NCI-H2171 (cell line): ENCODE results near the gene ANXA6.

Experiments used
- DNase-seq: peaks from one replicate; lab custom pipeline; 2025; lab: John Stamatoyannopoulos, UW

The ANXA6 gene

DNA sequence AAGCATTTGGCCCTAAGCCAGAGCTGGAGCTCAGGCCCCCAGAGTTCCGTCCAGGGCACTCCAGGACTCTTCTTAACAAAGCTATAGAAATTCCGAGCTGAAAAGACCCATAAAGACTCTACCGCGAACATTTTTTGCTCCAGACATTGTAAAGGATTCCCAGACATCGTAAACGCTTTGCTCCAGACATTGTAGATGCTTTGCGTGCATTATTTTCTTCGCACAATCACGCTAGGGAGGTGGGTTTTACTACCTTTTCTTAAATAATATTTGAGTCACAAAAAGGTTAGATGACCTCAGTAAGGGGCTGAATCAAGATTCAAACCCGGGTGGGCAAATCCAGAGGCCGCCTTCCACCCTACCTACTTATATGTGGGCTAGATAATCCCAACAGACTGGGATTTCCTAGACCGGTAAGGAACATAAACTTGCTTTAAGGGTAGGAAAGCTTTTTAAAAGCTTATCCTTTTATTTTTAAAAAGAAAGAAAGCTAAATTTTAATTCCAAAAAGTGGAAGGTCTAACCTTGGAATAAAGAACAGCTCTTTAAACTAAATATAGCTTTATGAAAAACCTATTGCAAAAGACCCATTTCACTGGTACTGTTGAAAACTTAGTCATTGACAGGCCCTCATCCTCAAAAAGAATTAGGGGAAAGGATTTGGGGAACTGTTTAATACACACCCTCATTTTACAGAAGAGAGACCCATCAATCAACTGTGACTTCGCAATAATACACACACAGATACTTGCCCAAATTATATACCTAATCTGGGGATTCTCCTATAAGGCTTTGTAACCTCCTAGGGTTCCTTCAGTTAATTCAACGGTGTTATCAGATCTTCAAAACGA, 75.9 kb downstream of the ANXA6 start:
- DNase-seq: no peak

DNA sequence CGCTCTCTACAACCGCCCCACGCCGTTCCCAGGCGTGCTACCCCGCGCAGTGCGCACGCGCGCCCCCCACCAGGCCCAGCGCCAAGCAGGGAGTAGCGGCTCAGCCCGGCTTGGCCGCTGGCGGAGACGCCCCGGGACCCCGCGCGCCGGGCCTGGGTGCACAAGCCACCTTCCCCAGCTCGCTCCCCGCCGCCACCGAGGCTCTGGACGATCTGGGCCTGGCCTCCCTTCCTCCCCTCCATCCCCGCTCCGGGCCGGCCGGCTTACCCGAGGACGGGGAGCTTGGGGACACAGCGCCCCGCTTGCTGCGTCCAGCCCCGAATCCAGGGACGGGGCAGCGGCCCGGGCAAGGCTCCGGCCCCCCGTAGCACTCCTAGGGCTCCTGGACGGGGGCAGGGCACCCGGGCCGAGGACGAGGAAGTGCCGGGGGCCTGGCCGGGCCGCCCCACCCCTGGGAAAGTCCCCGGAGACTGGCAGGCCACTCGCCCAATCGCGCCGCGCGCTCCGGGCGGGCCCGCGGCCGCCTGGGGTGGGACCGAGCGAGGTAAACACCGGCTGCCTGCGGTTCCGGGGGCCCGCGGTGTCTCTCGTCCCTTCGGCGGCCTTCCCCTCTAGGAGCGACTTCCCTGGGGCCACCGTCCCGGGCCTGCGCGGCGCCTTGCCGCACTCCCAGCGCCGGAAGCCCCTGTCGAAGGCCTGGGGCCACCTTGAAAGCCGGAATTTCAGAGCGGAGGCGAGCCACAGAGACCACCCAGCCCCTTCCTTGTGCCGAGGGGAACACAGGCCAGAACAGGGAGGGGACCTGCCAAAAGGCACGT, 76.8 kb downstream of the ANXA6 start, which contains the start of gene TNIP1:
TNIP1 (minus strand) TSS at position 422 of the 818 bp plus-strand sequence. CDS start 15,939 bp downstream, outside the sequence.
- peak; percentile 40 for DNase-seq

DNA sequence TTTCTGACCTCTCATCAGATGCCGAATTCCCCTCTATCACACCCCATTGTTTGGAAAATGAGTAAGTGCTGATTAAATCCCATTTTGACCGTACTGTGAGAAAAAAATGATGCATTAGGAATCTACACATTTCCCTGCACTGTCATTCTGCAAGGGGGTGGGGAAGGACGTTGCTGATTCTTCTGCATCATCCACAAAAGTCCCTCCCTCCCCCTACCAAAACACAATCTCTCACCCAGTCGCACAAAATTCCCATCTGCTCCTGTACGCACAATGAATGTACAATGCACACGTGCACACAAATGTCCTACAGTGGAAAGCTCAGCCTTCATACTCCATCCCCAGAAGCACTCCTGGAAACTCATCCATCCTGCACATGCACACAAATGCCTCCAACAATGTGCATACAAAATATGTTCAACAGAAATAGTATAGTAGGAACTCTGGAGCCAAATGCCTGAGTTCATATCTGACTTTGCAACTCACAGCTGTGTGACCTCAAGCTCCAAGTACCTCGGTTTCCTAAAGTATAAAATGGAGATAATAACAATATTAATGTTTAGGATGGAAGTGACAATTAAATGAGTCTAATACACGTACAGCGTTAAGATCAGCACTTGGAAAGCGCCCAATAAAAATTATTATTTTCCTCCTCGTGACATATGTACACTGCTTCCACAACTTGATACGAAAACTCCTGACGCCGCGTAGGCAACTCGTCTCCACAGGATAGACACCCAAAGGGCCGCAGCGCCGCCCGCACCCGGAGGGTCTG, 77.6 kb downstream of the ANXA6 start:
- DNase-seq: no peak

DNA sequence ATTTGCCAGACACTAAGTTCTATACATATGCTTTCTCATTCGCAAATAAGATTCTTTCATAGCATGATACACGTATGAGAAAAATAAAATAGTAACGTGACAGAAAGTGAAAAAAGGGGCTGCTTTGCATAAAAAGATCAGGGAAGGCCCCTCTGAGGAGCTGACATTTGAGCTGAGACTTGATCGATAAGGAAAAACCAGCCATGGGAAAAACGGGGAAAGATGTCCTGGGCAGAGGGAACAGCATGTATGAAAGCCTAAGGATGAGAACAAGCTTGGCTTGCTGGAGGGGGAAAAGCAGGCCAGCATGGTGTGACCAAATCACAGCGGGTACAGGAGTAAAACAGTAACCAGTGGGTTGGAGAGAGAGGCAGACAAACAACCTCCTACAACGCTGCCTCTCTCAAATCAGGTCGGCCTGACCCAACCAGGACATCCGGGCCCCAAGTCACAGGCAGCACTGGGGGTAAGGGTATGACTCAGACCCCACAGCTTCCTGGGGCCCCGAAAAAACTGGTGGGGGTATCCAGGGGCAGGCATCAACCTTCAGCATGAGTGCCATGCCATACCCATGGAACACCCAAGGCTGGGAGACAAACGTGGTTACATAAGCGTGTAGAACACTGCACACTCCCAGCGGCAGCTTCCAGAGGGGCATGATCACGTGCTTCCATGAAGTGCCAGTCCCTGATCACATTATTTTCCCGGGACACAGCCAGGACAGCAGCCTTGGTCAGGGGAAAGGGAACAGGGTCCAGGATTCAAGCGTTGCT, 78.9 kb downstream of the ANXA6 start:
- no peak for DNase-seq

DNA sequence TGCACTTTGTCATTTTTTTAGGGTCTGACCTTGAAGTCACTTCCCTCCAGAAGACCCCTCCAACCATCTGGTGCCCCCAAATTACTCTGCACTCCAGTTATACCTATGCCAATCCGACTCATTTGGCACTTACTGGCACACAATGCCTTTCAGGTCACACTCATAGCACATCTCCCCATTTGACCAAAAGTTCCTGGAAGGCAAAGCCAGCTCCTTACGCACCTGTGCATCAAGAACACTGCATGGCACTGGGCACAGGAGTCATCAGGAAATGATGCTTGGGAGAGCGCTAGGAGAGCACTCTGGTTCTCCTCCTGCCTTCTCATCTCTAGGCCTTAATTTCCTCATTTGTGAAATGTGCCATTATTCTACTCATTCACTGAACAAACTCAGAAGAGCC, 79.6 kb downstream of the ANXA6 start:
- DNase-seq: no peak

DNA sequence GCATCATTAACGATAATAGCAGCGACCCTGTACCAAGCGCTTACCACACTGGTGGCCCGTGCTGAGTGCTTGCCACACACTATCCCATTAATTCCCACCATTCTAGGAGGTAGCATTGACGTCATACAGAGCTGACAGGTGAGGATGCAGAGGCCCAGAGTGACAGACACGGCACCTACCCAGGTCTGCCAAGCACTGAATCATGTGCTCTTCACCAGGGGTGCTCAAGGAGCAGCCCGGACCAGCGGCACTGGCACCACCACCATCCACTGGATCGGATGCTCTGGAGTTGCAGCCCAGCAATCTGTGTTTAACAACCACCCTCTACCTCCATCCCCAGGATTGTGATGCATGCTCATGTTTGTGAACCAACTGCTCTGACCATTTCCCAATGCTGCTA, 80.2 kb downstream of the ANXA6 start:
- DNase-seq: no peak

DNA sequence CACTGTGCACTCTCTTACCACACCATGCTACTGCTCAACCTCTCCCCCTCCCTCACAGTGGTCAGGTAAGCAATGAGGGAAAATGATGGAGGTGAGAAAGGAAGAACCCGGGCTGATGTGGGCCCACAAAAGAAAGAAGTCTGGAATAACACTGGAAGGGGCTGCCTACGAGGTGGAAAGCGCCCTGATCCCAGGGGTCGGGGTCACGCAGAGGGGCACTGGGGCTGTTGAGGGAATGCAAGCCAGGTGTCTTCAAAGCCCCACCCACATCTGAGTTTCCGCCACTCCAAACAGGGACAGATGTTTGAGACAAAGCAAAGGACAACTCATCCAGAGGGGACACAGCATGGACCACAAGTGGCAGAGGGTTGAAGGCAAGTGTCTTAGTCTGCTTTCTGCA, 81.0 kb downstream of the ANXA6 start:
- DNase-seq: no peak

DNA sequence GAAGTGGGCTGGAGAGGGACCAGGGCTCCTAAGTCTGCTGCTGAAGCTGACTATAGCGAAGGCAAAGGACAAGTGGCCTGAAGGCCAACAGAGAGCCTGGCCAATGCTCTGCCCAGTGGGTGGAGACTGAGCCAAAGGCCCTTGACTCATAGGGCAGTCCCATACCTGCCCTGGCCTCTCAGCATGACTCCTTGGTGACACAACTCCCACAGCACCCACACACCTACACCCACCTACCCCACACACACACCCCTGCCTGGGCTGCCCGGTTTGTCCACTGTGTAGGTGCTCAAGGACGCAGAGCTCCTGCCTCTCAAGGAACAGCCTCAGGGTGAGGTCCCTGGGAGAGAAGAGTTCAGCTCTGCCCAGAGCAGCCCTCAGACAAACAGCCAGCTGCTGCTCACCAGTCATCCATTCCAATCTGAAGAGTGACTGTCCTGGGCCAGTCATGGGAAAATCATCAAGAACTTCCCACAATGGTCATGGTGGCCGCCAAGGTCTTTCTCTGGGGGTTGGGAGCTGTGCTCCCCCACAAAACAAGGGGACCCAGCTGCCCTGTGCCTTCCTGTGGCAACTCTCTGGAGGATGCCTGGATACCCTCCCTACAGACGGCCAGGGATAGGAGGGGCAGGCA, 81.8 kb downstream of the ANXA6 start:
- no peak for DNase-seq

DNA sequence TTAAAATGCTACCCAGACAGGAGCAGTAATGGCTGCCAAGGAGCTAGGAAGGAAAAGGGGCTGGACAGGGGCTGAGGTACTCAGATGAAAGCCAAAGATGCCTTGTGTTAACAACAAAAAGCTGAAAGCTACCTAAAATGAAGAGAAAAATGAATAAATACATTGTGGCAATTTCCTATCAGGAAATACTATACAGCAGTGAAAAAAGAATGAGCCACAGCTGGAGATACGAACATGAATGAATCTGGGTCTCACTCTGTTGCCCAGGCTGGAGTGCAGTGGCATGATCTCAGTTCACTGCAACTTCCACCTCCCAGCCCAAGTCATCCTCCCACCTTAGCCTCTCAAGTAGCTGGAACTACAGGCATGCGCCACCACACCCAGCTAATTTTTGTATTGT, 83.0 kb downstream of the ANXA6 start:
- DNase-seq: no peak

DNA sequence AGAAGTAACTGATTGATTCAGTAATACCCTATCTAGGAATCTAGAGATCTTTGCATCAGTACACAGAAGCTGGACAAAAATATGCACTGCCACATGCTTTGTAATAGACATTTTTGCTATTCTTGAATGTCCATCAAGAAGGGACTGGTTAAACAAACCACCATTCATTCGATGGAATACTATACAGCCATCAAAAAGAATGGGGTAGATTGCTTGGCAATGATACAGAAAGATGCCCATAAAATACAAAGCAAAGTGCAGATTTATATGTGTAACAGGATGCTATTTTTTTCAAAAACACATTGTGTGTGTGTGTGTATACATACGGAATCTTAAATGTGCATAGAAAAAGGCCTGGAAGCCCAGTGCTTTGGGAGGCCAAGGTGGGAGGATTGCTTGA, 84.3 kb downstream of the ANXA6 start:
- no peak for DNase-seq

DNA sequence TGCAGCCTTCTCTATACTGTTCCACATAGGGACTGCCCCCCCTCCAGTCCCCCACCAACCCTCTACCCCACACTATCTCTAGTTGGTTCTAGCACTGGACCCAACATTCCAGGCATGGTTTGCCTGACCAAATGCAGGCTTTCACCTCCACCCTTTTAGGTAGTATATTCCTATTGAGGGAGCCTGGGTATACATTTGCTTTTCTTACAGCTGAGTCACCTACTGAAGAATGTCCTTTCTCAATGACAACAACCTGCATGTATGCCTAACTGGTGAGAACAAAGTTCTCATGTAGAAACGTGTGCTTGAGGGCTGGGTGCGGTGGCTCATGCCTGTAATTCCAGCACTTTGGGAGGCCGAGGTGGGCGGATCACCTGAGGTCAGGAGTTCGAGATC, 85.0 kb downstream of the ANXA6 start:
- DNase-seq: no peak

DNA sequence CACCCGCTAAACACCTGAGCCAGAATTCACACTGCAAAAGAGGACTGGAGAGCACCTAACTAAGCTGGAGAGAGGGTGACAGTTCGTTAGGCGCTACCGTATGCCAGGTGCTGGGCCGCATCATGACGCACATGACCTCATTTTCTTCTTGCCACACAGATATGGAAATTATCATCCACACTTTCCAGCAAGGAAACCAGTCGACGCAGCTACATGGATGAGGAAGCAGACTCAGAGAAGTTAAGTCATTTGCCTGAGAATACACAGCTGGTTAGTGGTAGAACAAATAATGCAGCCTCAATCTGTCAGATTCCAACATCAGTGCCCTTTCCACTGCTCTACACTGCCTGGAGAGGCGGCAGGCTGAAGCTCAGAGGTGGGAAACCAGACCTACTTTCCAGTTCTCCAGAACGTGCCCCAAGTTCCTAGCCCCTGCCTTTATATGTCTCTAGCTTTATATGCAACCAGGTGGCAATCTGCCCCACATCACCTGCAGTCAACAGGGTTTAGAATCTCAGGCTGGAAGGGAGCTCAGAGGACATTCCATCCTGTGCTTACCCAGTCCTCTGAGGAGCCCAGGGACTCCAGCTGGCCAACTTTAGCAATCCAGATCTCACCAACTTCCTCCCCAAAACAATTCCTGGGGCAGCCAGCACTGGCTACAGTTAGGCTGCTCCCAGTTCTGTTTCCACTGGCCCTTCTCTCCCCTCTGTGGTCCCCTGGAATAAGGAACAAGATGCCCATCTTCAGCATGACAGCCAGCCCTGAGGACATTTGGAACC, 85.5 kb downstream of the ANXA6 start:
- no peak for DNase-seq

DNA sequence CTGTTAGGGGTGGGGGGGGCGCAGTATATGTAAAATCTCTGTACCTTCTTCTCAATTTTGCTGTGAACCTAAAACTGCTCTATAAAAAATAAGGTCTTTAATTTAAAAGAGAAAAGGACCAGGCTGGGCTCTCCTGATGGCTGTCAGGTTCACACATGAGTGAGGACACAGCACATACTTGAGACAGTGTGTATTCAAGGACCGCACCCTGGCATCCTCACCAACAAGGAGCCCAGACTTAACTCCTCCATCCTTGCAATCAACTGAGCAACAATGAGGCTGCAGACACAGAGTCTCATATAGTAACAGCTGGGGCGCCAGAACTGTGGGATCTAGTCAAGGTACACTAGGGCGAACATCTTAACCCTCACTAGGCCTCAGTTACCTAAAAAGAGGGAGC, 86.6 kb downstream of the ANXA6 start:
- DNase-seq: no peak

DNA sequence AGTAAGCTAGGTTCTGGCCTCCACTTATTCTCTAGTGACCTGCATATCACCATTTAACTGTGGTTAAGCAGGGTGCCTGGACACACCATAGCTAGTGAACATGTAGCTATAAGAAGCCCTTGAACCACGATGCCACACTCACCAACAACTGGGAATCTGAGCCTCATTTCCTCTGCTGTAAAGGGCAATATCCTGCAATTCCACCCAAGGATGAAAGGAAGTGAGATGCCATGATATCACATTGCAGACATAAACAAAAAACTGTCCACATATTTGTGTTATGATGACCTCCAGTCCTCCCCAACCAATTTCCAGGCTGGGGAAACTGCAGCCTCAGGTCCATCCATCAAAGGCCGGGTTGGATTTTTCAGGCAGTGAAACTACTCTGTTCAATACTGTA, 87.1 kb downstream of the ANXA6 start:
- DNase-seq: no peak

DNA sequence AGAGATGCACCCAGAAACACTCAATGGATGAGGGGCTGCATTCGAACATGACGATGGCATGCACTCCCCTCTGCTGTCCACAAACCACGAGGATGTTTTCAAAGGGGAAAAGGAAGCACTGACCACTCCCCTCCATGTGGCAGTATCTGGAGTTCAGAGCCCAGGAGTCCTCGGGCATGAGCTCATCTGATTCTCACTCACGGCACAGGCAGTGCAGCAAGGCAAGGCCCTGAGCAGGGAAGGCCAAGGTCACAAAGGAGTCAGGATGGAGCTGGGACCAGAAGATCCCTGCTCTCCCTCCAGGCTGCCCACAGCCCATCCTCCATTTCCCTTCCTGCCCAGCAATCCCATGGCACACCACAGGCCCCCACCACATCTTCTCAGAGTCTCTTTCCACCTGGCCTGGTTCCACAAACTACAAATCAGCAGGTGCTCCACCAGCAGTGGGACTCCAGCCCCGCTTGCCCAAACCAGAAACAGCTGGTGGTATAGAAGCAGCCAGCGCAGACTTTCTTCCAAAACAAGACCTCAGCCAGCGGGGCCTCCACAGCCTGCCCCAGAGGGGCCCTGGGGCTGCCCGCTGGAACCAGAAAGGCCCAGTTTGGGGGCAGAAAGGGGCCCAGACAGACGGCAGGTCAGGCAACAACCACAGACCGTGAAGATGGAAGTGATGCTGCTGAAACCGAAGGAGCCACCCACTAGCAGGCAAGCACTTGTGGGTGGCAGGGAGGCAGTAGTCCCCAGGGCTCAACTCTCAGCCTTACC, 89.0 kb downstream of the ANXA6 start:
- no peak for DNase-seq

DNA sequence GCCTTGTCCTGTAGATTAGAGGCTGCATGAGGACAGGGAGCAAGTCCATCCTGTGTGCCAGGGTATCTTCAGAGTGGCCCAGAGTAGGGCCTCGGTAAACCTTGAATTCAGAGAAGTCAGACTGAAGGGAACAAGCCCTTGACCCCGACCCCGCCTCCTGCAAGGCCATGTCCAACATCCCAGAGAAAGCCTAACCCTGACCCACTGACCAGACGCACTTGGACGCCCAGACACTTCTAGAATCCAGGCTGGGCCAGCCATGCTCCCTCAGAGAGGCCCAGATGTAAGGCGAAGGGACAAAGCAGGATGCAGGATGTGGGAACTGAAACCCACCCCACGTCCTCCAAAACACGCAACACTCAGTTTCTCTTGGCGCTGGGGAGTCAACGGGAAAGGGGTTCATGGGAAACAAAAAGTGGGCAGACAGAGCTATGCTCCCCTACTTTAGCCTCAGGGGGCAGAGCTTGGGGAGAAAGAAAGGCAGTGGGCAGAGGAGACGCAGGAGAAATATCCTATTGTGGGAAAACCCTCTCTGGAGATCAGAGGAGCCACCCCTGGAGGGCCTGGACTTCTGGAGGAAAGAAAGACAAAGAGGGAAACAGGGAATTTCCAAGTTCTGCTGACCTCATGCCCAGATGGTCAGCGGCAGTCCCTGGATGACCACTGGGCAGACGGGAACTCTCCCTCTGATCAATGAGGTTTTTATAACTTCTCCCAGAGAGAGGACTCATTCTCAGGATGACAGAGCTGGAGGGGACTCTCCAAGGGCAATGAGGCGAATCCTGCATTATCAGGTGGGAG, 89.7 kb downstream of the ANXA6 start:
- no peak for DNase-seq

DNA sequence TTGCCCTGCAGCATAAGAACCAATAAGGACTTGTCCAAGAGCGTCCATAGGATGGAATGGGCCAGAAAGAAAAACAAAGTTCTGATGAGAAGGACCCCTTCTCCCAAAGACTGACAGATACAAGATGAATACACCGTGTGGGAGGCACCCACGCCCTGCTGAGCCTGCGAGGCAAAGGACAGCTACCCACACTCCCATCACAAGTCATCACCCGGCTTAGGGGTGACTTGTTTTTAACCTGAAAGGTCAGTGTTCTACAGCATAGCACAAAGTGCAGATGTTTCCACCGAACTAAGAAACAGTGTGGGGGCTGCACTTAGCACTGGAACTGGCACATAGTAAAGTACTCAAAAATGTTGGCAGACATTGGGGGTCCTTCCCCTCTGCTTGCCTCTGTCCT, 90.7 kb downstream of the ANXA6 start:
- no peak for DNase-seq

DNA sequence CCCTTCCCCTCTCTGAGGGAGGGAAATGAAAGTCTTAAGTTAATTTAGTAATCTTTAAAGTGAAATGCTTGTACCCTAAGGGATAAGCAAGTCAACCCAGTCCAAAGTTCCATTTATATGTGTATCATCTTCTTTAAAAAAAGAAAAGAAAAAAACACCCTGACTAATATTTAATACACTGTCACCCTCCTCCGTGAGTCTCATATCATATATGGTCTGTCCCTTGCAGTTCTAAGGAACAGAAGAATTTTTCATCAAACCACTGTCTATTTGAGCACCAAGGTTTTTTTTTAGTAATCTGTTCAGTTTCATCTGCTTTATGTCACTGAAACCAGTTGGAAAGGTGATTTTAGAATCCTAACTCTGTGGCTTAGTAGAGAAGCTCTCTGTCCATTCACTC, 92.0 kb downstream of the ANXA6 start:
- DNase-seq: no peak
